PC-3 (cell line): Measurements from ENCODE around the gene EMILIN2.

Experiments used
- CTCF ChIP-seq: fragments of 300-600 bp; sonication (generic); conservative IDR thresholded peaks from 2 replicates; pipeline ENCODE4 v1.5.1; 2017; ENCODE audit warnings: antibody characterized with exemption, low read depth, mild to moderate bottlenecking, low read length
- EZH2phosphoT487 ChIP-seq: fragments of 300-600 bp; sonication (generic); IDR thresholded peaks from 2 replicates; pipeline ENCODE4 v1.6.1; 2018; ENCODE audit warnings: mild to moderate bottlenecking, antibody characterized with exemption, low read length, borderline replicate concordance

- TF ChIP-seq EZH2phosphoT487 (no peak), CTCF (no peak)
Measured at GRCh38 chr18:2935438-2936192, 88.8 kb downstream of the EMILIN2 start.
